GM12801 (cell line): ENCODE measurements around the gene CDC40.

Experiments used
- CTCF ChIP-seq: IDR thresholded peaks from one replicate; pipeline ENCODE4 v1.5.1; 2011; ENCODE audit warnings: control low read depth; ENCODE audit not compliant: insufficient read length; ENCODE audit errors: extremely low read depth

The CDC40 gene

GRCh38 chr6:110173506-110174132 is 6.6 kb upstream of the CDC40 start:
- no peak for TF ChIP-seq CTCF

- TF ChIP-seq CTCF = no peak
These were observed 1.4 kb upstream of the CDC40 start for GRCh38 chr6:110178626-110179405.

- TF ChIP-seq CTCF = no peak
These were observed 610 bp upstream of the CDC40 start, which contains the start of gene WASF1 for GRCh38 chr6:110179406-110180227. WASF1 (minus strand) TSS chr6:110179670; CDS start chr6:110127601, 52,069 bp downstream.

- TF ChIP-seq CTCF = no peak
These were observed 1.2 kb downstream of the CDC40 start for GRCh38 chr6:110181131-110182030.

GRCh38 chr6:110183292-110183885 is 3.2 kb downstream of the CDC40 start:
- no peak for TF ChIP-seq CTCF

GRCh38 chr6:110185879-110186278 is 5.7 kb downstream of the CDC40 start:
- TF ChIP-seq CTCF = no peak
